ENCODE results near the gene KIT.
"Not testable (repeated sequence)": the region's sequence is repeated elsewhere in the genome, so short reads cannot be mapped to it uniquely, and the experiment has no call there.

KIT gene

DNA sequence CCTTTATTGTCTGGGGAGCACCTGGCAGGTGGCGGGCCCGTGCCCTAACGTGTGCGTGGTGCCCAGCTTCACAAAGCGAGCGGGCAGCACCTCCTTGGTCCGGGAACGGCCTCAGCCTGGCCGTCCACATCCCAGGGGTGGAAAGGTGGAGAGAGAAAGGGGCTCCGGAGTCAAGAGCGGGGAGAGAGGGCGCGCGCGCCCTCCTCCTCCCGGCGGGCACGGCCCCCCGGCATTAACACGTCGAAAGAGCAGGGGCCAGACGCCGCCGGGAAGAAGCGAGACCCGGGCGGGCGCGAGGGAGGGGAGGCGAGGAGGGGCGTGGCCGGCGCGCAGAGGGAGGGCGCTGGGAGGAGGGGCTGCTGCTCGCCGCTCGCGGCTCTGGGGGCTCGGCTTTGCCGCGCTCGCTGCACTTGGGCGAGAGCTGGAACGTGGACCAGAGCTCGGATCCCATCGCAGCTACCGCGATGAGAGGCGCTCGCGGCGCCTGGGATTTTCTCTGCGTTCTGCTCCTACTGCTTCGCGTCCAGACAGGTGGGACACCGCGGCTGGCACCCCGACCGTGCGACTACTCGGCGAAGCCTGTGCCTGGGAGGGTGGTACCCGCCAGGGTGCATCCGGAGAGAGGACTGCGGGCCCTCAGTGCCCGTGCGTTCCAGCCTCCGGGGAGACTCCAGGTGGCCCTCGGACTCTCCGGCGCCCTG, at the start of gene KIT:
KIT (plus strand) TSS at position 407 of the 701 bp plus-strand sequence; CDS start at position 465, 58 bp downstream.
- no peak for DNase-seq (ENCODE audit: low read depth, low spot score)

DNA sequence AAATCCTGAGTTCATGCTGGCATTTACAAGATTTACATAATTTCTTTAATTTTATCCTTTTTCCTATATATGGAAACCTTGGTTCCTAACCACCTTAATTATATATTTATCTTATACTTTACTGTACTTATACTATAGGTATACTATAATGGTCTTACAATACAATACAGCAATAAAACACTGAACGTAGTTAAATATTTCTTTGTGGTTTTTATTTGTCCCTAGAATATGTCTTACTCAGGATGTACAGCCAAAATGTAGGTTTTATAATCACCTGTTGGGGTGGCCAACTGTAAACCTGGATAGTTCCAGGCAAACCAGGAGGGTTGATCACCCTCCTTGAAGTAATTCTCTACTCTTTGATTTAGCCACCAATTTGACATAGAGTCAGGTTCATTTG, 48.4 kb upstream of the KIT start:
- DNase-seq (ENCODE audit: low read depth, low spot score), result no peak

GRCh38 chr4:54614149-54614548, 43.6 kb upstream of the KIT start:
- no peak for DNase-seq (ENCODE audit: low read depth, low spot score)

- no peak for DNase-seq (ENCODE audit: low read depth, low spot score)
These were observed 37.0 kb upstream of the KIT start for GRCh38 chr4:54620773-54621172.

DNA sequence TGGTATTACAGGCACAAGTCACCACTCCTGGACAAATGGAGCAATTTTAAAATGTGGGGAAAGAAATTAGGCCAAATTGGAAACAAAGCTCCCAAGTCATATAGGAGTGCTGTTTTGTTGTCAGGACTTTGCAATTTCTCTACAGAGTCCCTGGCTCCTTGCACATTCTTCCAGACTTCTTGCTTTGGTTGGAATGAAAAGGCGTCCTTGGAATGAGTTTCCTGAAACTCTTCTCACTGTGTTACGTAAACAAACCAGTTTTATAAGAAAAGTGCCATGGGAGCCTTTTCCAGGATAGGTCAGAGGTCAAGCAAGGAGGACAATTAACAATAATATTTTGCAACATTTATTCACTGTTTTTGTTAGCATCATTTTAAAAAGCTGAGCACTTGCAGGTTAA, 32.4 kb upstream of the KIT start:
- peak; percentile 34 for DNase-seq (ENCODE audit: low read depth, low spot score)

GRCh38 chr4:54626113-54626512, 31.6 kb upstream of the KIT start:
- no peak for DNase-seq (ENCODE audit: low read depth, low spot score)

DNA sequence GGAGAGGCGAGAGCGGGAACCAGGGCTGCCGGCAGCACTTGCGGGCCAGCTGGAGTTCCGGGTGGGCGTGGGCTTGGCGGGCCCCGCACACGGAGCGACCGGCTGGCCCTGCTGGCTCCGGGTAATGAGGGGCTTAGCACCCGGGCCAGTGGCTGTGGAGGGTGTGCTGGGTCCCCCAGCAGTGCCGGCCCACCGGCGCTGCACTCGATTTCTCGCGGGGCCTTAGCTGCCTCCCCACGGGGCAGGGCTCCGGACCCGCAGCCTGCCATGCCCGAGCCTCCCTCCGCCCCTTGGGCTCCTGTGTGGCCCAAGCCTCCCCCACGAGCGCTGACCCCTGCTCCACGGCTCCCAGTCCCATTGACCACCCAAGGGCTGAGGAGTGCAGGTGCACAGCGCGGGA, 25.2 kb upstream of the KIT start:
- DNase-seq (ENCODE audit: low read depth, low spot score), result no peak

- DNase-seq (ENCODE audit: low read depth, low spot score), result not testable (repeated sequence)
These were observed 24.5 kb upstream of the KIT start for GRCh38 chr4:54633102-54633740.

- DNase-seq (ENCODE audit: low read depth, low spot score), result no peak
These were observed 22.4 kb upstream of the KIT start for GRCh38 chr4:54635318-54635717.

GRCh38 chr4:54637325-54637724, 20.4 kb upstream of the KIT start:
- no peak for DNase-seq (ENCODE audit: low read depth, low spot score)

DNA sequence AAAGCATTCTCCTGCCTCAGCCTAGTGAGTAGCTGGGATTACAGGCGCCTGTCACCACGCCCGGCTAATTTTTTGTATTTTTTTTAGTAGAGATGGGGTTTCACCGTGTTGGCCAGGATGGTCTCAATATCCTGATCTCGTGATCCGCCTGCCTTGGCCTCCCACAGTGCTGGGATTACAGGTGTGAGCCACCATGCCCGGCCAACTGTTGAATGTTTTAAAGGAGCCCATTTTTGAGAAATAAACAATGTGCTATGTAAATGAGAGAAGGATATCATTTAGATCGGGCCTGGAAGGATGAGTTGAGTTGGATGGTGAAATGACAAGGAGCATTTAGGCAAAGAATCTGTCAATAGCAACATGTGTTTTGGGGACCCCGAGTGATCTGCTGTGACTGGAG, 16.7 kb upstream of the KIT start:
- DNase-seq (ENCODE audit: low read depth, low spot score), result not testable (repeated sequence)

- no peak for DNase-seq (ENCODE audit: low read depth, low spot score)
These were observed 14.6 kb upstream of the KIT start for GRCh38 chr4:54643172-54643571.

- no peak for DNase-seq (ENCODE audit: low read depth, low spot score)
These were observed 13.6 kb upstream of the KIT start for GRCh38 chr4:54643958-54644751.

DNA sequence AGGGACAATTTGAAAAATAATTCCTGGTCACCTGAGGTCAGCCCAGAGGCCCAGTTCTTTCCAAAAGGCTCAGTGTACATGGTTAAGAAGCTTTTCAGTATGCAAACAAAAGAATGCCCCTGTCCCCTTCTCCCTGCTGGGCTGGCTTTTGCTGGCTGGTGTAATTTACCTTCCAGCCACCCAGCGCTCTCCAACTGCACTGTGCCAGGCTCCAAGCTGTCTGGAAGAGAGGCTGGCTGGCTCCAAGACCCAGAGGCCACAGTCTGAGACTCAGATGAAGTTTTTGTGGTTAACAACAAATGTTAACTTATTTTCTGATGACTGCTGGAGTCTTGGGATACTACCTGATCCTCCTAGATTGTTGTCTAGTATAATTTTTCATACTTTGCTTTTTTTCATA, 11.9 kb upstream of the KIT start:
- DNase-seq (ENCODE audit: low read depth, low spot score), result no peak

- DNase-seq (ENCODE audit: low read depth, low spot score), result no peak
These were observed 10.7 kb upstream of the KIT start for GRCh38 chr4:54647070-54647469.

DNA sequence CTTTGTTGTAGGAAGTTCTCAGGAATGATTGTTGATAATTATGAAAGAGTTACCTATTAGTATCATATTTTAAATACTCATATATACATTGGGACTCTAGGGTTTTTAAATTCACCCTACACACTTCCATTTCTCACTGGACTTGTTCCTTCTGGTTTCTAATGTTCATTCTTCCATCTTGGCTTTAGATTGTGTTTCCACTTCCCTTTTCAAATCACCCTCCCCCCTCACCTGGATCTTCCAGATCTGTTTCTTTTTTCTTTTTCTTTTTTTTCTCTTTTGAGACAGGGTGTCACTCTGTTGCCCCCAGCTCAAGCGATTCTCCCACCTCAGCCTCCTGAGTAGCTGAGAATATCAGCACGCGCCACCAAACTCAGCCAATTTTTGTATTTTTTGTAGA, 6.7 kb upstream of the KIT start:
- DNase-seq (ENCODE audit: low read depth, low spot score), result no peak

GRCh38 chr4:54654753-54655152, 3.0 kb upstream of the KIT start:
- no peak for DNase-seq (ENCODE audit: low read depth, low spot score)

- DNase-seq (ENCODE audit: low read depth, low spot score), result no peak
These were observed 589 bp upstream of the KIT start for GRCh38 chr4:54657185-54657550.

GRCh38 chr4:54658252-54659093, 716 bp downstream of the KIT start:
- no peak for DNase-seq (ENCODE audit: low read depth, low spot score)

DNA sequence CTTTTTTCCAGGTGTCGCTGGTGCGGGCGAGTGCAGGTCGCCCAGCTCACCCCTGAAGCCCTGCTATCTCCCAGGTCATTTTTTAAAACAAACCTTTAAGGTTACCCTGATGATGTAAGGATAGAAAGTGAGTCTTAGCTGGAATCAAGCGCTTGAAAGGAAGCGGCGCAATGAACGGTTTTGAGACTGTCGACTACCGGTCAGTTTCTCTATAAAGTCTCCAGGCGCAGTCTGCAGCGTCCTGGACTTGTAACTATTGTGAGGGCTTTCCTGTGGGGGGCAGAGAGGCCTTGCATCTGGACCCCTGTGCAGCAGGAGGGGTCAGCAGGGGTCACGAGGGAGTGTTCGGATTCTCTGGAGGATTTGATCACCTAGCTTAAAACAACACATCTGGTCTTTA, 1.6 kb downstream of the KIT start:
- DNase-seq (ENCODE audit: low read depth, low spot score), result no peak

- no peak for DNase-seq (ENCODE audit: low read depth, low spot score)
These were observed 2.2 kb downstream of the KIT start for GRCh38 chr4:54659749-54660535.

Data from brain pericyte (primary cell).